ENCODE results near the gene ATP6AP2. TPM values are rescaled to one million over a fixed set of nuclear protein-coding genes. Genes with fewer than 3 reads are reported as not detected.
A peak's percentile ranks its signal among the peaks of the same experiment; 100 is the strongest.

Gene ATP6AP2, protein sequence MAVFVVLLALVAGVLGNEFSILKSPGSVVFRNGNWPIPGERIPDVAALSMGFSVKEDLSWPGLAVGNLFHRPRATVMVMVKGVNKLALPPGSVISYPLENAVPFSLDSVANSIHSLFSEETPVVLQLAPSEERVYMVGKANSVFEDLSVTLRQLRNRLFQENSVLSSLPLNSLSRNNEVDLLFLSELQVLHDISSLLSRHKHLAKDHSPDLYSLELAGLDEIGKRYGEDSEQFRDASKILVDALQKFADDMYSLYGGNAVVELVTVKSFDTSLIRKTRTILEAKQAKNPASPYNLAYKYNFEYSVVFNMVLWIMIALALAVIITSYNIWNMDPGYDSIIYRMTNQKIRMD
- total RNA-seq = 50.5 and 92.1 TPM in 2 replicates
- 135 and 164 TPM in 2 replicates for polyA plus RNA-seq

DNA sequence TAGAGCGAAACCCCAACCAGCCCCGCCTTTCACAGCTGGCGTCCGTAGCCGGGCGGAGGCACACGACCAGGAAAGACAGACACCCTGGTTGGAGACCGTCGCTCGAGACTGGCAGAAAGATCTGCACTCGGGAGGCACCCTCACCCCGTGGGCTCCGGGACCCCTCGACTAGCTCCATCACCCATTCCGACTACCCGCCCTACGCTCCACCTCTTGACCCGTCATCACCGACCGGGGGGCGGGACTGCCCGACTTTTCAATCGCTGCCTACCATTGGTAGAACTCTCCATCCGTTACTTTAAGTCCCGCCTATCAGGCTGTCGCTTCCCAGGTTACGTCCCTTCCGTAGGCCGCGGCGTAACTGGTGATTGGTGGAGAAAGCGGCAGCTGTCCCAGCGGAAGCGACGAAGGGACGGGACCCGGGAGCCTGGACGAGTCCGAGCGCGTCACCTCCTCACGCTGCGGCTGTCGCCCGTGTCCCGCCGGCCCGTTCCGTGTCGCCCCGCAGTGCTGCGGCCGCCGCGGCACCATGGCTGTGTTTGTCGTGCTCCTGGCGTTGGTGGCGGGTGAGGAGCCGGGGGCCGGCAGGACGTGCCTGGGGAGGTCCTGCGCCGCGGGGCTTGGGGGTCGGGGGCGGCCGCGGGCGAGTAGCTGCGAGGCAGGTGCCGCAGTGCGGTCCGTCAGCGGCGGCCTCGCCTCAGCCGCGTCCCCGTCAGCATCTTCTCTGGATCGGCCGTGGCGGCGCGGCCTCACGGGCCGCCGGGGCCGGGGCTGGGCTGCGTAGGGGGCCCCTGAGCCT is at the start of gene ATP6AP2:
Gene ATP6AP2, plus strand, starts transcription at position 434 of the 799 bp plus-strand sequence. Its CDS starts 96 bp downstream, at position 530.
- TF ChIP-seq, protein P1, sequence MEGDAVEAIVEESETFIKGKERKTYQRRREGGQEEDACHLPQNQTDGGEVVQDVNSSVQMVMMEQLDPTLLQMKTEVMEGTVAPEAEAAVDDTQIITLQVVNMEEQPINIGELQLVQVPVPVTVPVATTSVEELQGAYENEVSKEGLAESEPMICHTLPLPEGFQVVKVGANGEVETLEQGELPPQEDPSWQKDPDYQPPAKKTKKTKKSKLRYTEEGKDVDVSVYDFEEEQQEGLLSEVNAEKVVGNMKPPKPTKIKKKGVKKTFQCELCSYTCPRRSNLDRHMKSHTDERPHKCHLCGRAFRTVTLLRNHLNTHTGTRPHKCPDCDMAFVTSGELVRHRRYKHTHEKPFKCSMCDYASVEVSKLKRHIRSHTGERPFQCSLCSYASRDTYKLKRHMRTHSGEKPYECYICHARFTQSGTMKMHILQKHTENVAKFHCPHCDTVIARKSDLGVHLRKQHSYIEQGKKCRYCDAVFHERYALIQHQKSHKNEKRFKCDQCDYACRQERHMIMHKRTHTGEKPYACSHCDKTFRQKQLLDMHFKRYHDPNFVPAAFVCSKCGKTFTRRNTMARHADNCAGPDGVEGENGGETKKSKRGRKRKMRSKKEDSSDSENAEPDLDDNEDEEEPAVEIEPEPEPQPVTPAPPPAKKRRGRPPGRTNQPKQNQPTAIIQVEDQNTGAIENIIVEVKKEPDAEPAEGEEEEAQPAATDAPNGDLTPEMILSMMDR (IDR thresholded peaks at IDR 0.05; ENCODE audit: low read depth, low read length) = no peak
- H3K36me3 ChIP-seq = no peaks in the 10 kb centered on the region
- no peaks in the 10 kb centered on the region for H3K9me3 ChIP-seq (ENCODE audit: low read depth)
- H3K27me3 ChIP-seq = no peaks in the 10 kb centered on the region
- peaks cover 4% of the 10 kb centered on the region for H3K4me1 ChIP-seq (ENCODE audit: low read depth)
- peak; percentile 92 to 93 for DNase-seq (ENCODE audit: low read depth in 1 of 2, low spot score in 1 of 2)
- peak within 1 kb of the TSS; percentile 92 for H3K27ac ChIP-seq
- peak within 1 kb of the TSS; percentile 86 for H3K4me3 ChIP-seq

DNA sequence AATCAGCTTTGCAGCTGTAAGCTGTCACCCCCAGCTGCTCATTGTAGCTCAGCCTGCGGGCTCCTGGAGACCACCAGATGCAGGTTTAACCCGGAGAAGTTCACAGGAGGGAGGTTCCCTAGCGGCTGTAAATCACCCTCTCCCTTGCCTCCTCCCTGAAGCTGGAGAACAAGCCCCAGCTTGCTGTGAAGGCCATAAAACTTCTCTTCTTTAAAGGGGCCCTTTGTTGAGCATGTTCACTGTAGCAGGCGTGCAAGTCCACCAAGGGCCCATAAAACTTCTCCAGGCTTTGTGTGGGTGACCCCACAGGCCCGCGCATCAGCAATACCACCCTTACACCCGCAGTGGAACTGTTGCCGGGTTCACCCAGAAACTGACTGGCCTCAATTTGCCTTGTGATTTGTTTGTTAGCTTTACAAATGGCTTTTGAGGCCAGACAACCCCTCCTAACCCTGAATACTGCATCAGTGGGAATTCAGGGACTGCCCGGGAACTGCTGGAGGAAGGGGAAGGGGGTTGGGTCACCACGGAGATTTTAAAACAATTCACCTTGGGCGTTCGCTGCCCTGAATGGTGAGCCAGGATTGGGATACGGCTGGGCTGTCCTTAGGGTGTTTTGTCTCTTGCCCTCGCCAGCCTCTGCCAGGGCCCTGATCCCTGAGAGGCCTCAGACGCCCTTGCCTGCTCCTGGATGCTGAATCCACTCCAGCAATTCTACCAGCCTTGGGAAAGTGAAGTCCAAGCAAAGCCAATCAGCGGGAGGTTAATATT is 49.5 kb upstream of the ATP6AP2 start:
- no peaks in the 10 kb centered on the region for H3K9me3 ChIP-seq (ENCODE audit: low read depth)
- no peak for DNase-seq (ENCODE audit: low read depth in 1 of 2, low spot score in 1 of 2)
- H3K4me3 ChIP-seq = no peak overlapping the region
- peaks cover 6% of the 10 kb centered on the region for H3K4me1 ChIP-seq (ENCODE audit: low read depth)
- no peaks in the 10 kb centered on the region for H3K27me3 ChIP-seq
- no peak overlapping the region for H3K27ac ChIP-seq
- H3K36me3 ChIP-seq = no peaks in the 10 kb centered on the region
- TF ChIP-seq, protein P1 (IDR thresholded peaks at IDR 0.05; ENCODE audit: low read depth, low read length) = no peak

DNA sequence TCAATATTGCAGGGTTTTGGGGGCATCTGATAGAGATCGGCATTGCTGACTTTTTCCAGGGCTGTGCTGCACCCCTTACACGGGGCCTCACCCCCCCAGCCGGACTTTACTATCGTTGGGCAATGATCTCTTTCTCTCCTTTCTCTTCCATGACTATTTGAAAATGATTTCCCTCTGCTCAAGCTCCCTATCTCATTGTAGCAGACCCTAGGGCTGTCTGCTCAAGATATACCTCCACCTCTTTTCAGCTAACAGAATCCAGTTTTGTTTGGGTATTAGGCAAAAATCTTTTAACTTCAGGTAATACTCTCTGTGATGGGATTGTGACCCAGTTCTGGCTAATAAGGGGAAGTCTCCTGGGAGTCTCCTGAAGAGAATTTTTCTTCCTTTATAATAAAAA is 43.5 kb upstream of the ATP6AP2 start:
- Histone ChIP-seq H3K4me1 (ENCODE audit: low read depth) (peaks cover 10% of the 10 kb centered on the region), H3K27me3 (no peaks in the 10 kb centered on the region), H3K4me3 (no peak overlapping the region), H3K36me3 (no peaks in the 10 kb centered on the region), H3K9me3 (ENCODE audit: low read depth) (no peaks in the 10 kb centered on the region), H3K27ac (no peak overlapping the region)
- TF ChIP-seq, protein P1 (IDR thresholded peaks at IDR 0.05; ENCODE audit: low read depth, low read length) = no peak
- DNase-seq (ENCODE audit: low read depth in 1 of 2, low spot score in 1 of 2) = no peak

DNA sequence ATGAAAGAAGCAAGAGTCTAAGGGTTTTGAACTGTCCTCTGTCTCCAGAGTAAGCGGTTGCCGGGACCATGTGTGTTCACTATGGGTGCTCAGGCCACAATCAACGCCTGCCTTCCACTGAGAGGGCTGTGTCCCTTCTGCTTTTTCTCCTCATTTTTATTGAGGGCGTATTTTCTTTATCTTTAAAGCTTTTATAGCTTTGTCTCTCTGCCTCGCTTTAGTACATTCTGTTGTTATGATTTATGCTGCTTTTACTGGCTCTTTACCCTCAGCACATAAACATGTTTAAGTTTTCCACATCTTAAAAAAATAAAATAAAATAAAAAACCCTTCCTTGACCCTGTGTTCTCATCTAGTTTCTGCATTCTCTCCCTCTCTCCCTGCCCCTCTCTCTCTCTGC is 42.4 kb upstream of the ATP6AP2 start:
- Histone ChIP-seq H3K9me3 (ENCODE audit: low read depth) (no peaks in the 10 kb centered on the region), H3K36me3 (no peaks in the 10 kb centered on the region), H3K4me3 (no peak overlapping the region), H3K4me1 (ENCODE audit: low read depth) (peaks cover 10% of the 10 kb centered on the region), H3K27ac (no peak overlapping the region), H3K27me3 (no peaks in the 10 kb centered on the region)
- no peak for DNase-seq (ENCODE audit: low read depth in 1 of 2, low spot score in 1 of 2)
- TF ChIP-seq, protein P1 (IDR thresholded peaks at IDR 0.05; ENCODE audit: low read depth, low read length) = no peak

All from cardiac muscle cell (in vitro differentiated cells and primary cell).